BE2C (cell line): ENCODE measurements around the gene VAMP2.

Source experiments
- DNase-seq: peaks from one replicate; pipeline ENCODE4 v3.0.0-alpha.2; 2020
- H3K27me3 ChIP-seq: fragments of 250-450 bp; sonication (Bioruptor Pico); 2 replicates; pipeline ENCODE4 v1.5.1; 2020; ENCODE audit warnings: mild to moderate bottlenecking
- H3K36me3 ChIP-seq: fragments of 250-450 bp; sonication (Bioruptor Pico); 2 replicates; pipeline ENCODE4 v1.5.1; 2020; ENCODE audit warnings: mild to moderate bottlenecking
- H3K4me1 ChIP-seq: fragments of 250-450 bp; sonication (Bioruptor Pico); 2 replicates; pipeline ENCODE4 v1.5.1; 2020
- H3K4me3 ChIP-seq: 2 replicates; pipeline ENCODE4 v1.5.1; 2011; ENCODE audit warnings: low read depth, low read length
- H3K9me3 ChIP-seq: fragments of 250-450 bp; sonication (Bioruptor Pico); 2 replicates; pipeline ENCODE4 v1.5.1; 2020
- CTCF ChIP-seq: IDR thresholded peaks from 2 replicates; pipeline ENCODE4 v1.5.1; 2012; ENCODE audit warnings: mild to moderate bottlenecking, low read depth, low read length

VAMP2 gene

DNA sequence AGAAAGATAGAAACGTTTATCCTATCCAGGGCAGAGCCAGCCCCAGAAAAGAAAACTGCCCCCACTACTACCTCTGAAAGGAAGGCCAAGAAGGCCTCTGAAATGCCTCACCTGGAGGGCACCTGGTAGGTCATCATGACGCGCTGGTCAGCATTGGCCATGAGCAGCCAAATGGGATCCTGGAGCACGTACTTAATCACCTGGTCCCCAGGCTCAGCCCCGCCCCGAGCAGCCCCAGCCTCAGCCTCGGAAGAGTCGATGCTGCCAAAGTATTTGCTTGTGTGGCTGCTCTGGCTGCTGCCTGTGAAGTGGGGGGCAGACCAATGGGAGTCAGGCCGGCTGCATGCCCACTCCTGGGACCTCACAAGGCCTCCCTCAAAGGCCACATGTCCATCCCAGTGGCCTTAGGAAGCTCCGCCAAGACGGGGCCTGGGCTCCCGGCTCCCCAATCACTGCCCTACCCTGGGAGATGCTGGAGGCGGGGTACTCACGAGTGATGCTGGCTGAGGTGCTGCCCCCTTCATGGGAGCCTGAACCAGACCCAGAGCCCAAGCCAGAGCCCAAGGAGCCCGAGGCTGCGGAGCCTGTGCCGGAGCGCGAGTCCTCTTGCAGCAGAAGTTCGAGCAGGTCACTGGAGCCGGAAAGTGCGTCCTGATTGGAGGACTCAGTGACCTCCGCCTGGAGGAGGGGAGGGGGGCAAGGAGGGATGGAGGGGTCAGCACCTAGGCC, 20.4 kb downstream of the VAMP2 start:
- Histone ChIP-seq H3K27me3 (no peaks in the 10 kb centered on the region), H3K9me3 (no peaks in the 10 kb centered on the region), H3K4me3 (no peak overlapping the region), H3K4me1 (no peaks in the 10 kb centered on the region), H3K36me3 (peaks cover 8% of the 10 kb centered on the region)
- no peak for TF ChIP-seq CTCF
- no peak for DNase-seq

DNA sequence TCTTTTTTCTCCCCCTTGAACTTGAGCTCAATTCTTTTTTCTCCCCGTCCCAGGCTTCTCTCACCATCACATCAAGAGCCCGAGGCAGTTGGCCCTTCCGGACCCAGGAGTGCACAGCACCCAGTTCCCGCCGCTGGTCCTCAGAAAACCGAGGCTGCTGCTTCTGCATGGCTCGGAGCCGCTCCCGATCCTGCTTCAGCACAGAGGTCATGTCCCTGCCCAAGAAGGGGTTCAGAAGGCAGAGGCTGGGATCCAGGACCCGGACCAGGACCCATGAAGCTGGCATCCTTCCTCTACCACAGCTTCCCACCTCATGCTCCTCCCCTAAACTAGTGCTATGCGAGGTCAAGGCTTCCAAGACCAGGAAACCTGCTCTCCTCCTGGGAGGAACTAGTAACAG, 21.0 kb downstream of the VAMP2 start:
- Histone ChIP-seq H3K9me3 (no peaks in the 10 kb centered on the region), H3K36me3 (peaks cover 3% of the 10 kb centered on the region), H3K4me1 (no peaks in the 10 kb centered on the region), H3K4me3 (no peak overlapping the region), H3K27me3 (no peaks in the 10 kb centered on the region)
- no peak for TF ChIP-seq CTCF
- no peak for DNase-seq

- Histone ChIP-seq H3K4me1 (no peaks in the 10 kb centered on the region), H3K36me3 (peaks cover 3% of the 10 kb centered on the region), H3K4me3 (no peak overlapping the region), H3K27me3 (no peaks in the 10 kb centered on the region), H3K9me3 (no peaks in the 10 kb centered on the region)
- no peak for DNase-seq
- no peak for TF ChIP-seq CTCF
Measured at GRCh38 chr17:8141045-8141444, 21.7 kb downstream of the VAMP2 start.

GRCh38 chr17:8140065-8141029, 22.4 kb downstream of the VAMP2 start:
- Histone ChIP-seq H3K4me3 (no peak overlapping the region), H3K4me1 (no peaks in the 10 kb centered on the region), H3K36me3 (peaks cover 3% of the 10 kb centered on the region), H3K9me3 (no peaks in the 10 kb centered on the region), H3K27me3 (no peaks in the 10 kb centered on the region)
- DNase-seq = no peak
- no peak for TF ChIP-seq CTCF

DNA sequence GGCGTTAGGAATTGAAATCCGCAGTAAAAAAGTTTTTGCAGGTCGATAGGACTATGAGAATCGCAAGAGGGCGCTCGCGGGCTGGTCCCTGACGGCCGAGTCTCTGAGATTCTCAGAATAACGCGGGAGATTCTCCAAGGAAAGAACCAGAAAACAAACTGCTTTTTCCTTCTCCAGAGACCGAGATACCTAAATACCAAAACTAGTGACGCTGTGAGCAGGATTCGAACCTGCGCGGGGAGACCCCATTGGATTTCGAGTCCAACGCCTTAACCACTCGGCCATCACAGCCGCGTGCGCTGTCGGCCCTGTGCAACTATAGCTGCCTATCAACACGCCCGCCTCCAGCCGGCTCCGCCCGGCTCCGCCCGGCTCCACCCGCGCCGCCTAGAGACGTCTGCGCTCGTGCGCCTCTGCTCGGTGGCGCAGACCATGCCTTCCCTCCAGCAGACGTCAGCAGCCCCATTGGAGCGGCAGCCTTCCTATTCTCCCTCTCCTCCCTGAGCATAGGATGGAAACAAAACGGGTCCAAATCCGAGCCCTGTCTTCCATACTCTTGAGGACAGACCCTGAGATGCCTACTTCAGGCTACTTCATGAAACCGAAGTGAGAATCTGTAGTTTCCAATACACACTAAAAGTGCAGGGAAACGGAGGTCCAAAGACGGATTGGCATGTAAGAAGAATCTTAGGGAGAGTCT, 23.9 kb downstream of the VAMP2 start:
- H3K4me3 ChIP-seq = peak overlapping the region; percentile 65
- no peaks in the 10 kb centered on the region for H3K4me1 ChIP-seq
- DNase-seq = peak; percentile 86
- H3K27me3 ChIP-seq = no peaks in the 10 kb centered on the region
- H3K9me3 ChIP-seq = no peaks in the 10 kb centered on the region
- peak; percentile 73 for TF ChIP-seq CTCF
- H3K36me3 ChIP-seq = no peaks in the 10 kb centered on the region; the same call in none of the 2 replicates
